ENCODE data around the gene UBXN11.

GRCh38 chr1:26328597-26328996 is 22.2 kb upstream of the UBXN11 start:
- TF ChIP-seq, protein P1, sequence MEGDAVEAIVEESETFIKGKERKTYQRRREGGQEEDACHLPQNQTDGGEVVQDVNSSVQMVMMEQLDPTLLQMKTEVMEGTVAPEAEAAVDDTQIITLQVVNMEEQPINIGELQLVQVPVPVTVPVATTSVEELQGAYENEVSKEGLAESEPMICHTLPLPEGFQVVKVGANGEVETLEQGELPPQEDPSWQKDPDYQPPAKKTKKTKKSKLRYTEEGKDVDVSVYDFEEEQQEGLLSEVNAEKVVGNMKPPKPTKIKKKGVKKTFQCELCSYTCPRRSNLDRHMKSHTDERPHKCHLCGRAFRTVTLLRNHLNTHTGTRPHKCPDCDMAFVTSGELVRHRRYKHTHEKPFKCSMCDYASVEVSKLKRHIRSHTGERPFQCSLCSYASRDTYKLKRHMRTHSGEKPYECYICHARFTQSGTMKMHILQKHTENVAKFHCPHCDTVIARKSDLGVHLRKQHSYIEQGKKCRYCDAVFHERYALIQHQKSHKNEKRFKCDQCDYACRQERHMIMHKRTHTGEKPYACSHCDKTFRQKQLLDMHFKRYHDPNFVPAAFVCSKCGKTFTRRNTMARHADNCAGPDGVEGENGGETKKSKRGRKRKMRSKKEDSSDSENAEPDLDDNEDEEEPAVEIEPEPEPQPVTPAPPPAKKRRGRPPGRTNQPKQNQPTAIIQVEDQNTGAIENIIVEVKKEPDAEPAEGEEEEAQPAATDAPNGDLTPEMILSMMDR (IDR thresholded peaks at IDR 0.05): no peak
- TF ChIP-seq POLR2AphosphoS5 (IDR thresholded peaks at IDR 0.05) (no peak), POLR2A (IDR thresholded peaks at IDR 0.05) (no peak)
